Cardiac fibroblast (primary cell): ENCODE data around the gene HPF1.

Experiments
- DNase-seq, 2 donors: peaks; one replicate each; pipeline versions ENCODE4 v3.0.0 to v3.0.0-alpha.2; 2010; ENCODE audit warnings: low read depth in 2 of 2
- H3K4me3 ChIP-seq, 2 donors: replicated peaks in 1 of 2; 1 replicate in 1 of 2; 2 replicates in 1 of 2; pipeline ENCODE4 v1.5.1; 2011; ENCODE audit warnings: low read depth in 2 of 2, low read length in 2 of 2, mild to moderate bottlenecking in 2 of 2, moderate library complexity in 1 of 2
- CTCF ChIP-seq: IDR thresholded peaks from one replicate; pipeline ENCODE4 v1.5.1; 2011; ENCODE audit warnings: low read depth, mild to moderate bottlenecking, low read length, inconsistent platforms

Gene HPF1

GRCh38 chr4:169682372-169683047 is 75.2 kb downstream of the HPF1 start:
- H3K4me3 ChIP-seq: no peak overlapping the region
- no peak for TF ChIP-seq CTCF
- DNase-seq: peak; percentile 43 to 55
